ENCODE results near the gene PHC3.

DNA sequence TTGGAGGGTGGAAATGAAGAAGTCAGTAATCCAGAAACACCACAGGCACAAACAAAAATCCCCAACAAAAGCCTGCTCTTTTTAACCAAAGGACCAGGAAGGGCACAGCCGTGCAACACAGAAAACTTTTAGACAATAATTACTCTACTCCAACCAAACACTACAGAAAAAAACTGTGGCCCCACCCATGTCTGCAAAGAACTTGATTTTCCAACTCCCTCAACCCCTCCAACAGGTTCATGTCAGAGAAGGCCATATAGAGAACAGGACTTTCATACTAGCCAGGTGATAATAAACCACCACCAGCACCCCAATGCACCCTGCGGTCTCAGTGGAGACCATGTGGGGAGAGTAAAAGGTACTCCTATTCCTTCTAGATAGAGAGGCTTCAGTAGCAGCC lies 16.8 kb downstream of the PHC3 start:
- TF ChIP-seq CTCF (IDR thresholded peaks at IDR 0.05) (no peak), ZFX (IDR thresholded peaks at IDR 0.05; ENCODE audit: borderline replicate concordance) (no peak)
